HTERT RPE-1 (cell line): ENCODE measurements around the gene CLEC16A.

Source experiments
- in situ Hi-C: fragments of 300-500 bp; cut with MboI; formaldehyde crosslinking; loops from 4 replicates; pipeline ENCODE4 v1.14.3; 2020; ENCODE audit warnings: low sequenced_read_pairs

CLEC16A gene

DNA sequence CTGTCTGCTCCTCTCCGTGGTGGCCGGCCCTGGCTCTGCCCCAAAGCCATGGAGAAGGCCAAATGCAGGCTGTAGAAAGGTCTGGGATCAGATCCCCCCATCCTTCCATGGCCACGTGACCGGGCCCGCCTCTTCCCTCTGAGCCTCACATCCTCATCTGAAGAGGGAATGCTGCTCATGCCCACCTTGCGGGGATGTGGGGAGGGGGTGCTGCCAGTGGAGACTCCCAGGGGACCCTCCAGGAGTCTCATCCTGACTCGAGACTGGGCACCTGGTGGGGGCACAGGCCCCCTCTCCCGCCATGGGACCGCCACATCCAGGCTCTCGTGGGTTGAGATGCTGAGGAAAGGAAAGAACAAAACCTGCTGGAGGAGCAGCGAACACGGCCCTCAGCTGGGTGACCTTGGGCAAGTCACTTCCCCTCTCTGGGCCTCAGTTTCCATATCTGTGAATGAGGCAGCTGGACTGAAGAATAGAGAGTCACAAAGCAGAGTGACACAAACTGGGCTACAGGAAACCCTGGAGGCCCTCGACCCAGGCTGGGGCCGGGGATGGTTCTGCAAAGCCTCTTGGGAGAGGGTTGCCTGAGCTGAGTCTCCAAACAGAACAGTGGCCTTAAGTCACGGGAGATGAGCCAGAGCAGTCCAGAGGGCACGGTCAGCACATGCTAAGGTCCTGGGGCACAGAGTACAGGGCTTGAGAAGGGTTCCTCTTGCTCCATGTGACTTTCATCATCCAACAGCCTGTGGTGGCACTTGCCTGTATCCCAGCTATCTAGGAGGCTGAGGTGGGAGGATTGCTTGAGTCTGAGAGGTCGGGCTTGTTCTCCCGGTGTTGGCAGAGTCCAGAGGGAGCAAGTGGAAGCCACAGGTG lies 281.5 kb downstream of the CLEC16A start:
- in situ Hi-C loops, result no loop called here

GRCh38 chr16:11229432-11229831 lies 285.1 kb downstream of the CLEC16A start:
- in situ Hi-C loops, result no loop called here

DNA sequence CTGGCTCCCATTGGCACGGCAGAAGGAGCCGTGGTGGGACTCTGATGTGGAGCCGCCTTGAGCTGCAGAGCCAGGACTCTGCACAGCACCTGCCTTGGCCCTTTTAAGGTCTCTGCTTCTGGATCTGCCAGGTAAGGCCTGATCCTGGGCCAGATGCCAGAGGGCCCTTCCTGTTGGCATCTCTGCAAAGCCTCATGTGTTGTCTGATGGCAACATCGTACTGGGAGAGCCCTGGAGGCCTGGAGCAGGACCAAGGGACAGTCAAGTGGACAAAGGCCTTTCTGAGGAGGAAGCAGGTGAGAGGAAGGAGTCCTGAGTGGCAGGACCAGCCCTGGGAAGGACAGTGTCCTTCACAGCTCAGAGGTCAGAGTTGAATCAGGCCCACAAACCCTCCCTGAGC lies 285.5 kb downstream of the CLEC16A start:
- in situ Hi-C loops, result no loop called here

DNA sequence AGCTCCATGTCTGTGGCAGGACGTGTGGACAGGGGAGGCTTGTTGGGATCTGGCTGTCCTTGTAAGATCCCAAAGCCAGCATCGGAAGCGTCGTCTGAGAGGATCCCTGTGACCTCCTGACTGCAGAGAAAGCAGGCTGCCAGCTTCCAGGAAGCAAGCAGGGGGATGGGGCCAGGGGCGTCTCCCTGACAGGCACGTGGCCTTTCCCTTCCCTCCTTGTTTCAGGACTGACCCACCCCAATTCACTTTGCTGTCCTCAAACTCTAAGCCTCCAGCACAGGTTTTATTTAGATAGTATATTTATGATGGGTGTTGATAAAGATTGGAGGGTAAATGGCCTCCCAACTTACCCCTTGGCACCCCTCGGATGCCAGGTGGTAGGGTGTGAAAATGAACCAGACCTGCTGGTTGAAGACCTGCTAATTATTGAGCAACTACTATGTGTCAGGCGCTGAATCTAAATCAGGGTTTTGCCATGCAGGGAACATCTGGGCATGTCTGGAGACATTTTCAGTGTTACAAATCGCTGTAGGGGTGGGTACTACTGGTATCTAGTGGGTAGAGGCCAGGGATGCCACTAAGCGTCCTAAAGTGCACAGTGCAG lies 287.1 kb downstream of the CLEC16A start:
- in situ Hi-C loops, result no loop called here
